IMR-90 (cell line): ENCODE data around the gene MAP4. TPM values are rescaled to one million over a fixed set of nuclear protein-coding genes. Genes with fewer than 3 reads are reported as not detected.

Experiments used
- ATAC-seq: fragments of 200-7000 bp; cut with Tn5 transposase; 2 replicates; pipeline ENCODE4 v1.9.1; 2020; ENCODE audit warnings: low read depth, mild to moderate bottlenecking, moderate library complexity
- BruUV-seq: library from RNA; stranded (reverse); fragments of 400-500 nt; replicated peaks from 2 replicates; lab custom pipeline; 2021; lab: Mats Ljungman, UMichigan
- CTCF ChIA-PET: fragments of 300-600 bp; formaldehyde crosslinking; extraction: SDS; loops from one replicate; lab custom pipeline; 2021; ENCODE audit warnings: antibody characterized with exemption; lab: Yijun Ruan, JAX
- POLR2A ChIA-PET: fragments of 300-600 bp; sonication (Branson Sonifier 250); formaldehyde crosslinking; loops from one replicate; lab custom pipeline; 2022; ENCODE audit warnings: antibody characterized with exemption; ENCODE audit not compliant: unreplicated experiment; lab: Charles Lee
- DNase-seq: peaks from one replicate; pipeline ENCODE4 v3.0.0; 2013
- H2AFZ ChIP-seq: replicated peaks from 2 replicates; pipeline ENCODE3; 2013; ENCODE audit warnings: low read length, mild to moderate bottlenecking; ENCODE audit not compliant: poor library complexity
- H2AK5ac ChIP-seq: 2 replicates; pipeline ENCODE4 v1.6.1; 2013; ENCODE audit warnings: low read depth, low read length, inconsistent platforms
- H2AK9ac ChIP-seq: replicated peaks from 2 replicates; pipeline ENCODE3; 2013; ENCODE audit warnings: mild to moderate bottlenecking, low read depth, low read length, moderate library complexity; ENCODE audit not compliant: poor library complexity
- H2BK120ac ChIP-seq: 2 replicates; pipeline ENCODE4 v1.6.1; 2013; ENCODE audit warnings: low read depth, low read length, inconsistent platforms
- H2BK15ac ChIP-seq: 3 replicates; pipeline ENCODE4 v1.6.1; 2013; ENCODE audit warnings: low read depth, low read length, inconsistent platforms
- H2BK20ac ChIP-seq: 2 replicates; pipeline ENCODE4 v1.6.1; 2013; ENCODE audit warnings: low read depth, mild to moderate bottlenecking, inconsistent platforms, low read length, moderate library complexity
- H2BK5ac ChIP-seq: 2 replicates; pipeline ENCODE4 v1.6.1; 2013; ENCODE audit warnings: mild to moderate bottlenecking, low read depth, low read length, inconsistent platforms; ENCODE audit not compliant: poor library complexity, severe bottlenecking
- H3K14ac ChIP-seq: replicated peaks from 2 replicates; pipeline ENCODE4 v1.6.1; 2013; ENCODE audit warnings: low read depth, low read length, inconsistent platforms
- H3K18ac ChIP-seq: 2 replicates; pipeline ENCODE4 v1.6.1; 2013; ENCODE audit warnings: low read depth, low read length, control low read depth
- H3K23ac ChIP-seq: 2 replicates; pipeline ENCODE4 v1.6.1; 2013; ENCODE audit warnings: low read depth, low read length, inconsistent platforms
- H3K27ac ChIP-seq: 2 replicates; pipeline ENCODE4 v1.5.1; 2013; ENCODE audit warnings: mild to moderate bottlenecking, control low read depth, low read length; ENCODE audit not compliant: insufficient read depth
- H3K27me3 ChIP-seq: 2 replicates; pipeline ENCODE4 v1.6.1; 2013; ENCODE audit warnings: low read length; ENCODE audit not compliant: control insufficient read depth, insufficient read depth
- H3K36me3 ChIP-seq: 2 replicates; pipeline ENCODE4 v1.6.1; 2013; ENCODE audit warnings: low read length, mixed read lengths; ENCODE audit not compliant: control insufficient read depth, insufficient read depth
- H3K4ac ChIP-seq: 2 replicates; pipeline ENCODE4 v1.6.1; 2013; ENCODE audit warnings: low read depth, low read length, inconsistent platforms
- H3K4me1 ChIP-seq: 2 replicates; pipeline ENCODE4 v1.6.1; 2013; ENCODE audit warnings: low read length, mixed read lengths; ENCODE audit not compliant: control insufficient read depth, insufficient read depth
- H3K4me2 ChIP-seq: 2 replicates; pipeline ENCODE4 v1.6.1; 2013; ENCODE audit warnings: low read depth, mild to moderate bottlenecking, control low read depth, low read length, moderate library complexity
- H3K4me3 ChIP-seq: 2 replicates; pipeline ENCODE4 v1.5.1; 2013; ENCODE audit warnings: low read depth, mild to moderate bottlenecking, control low read depth, low read length, moderate library complexity; ENCODE audit not compliant: insufficient read depth
- H3K56ac ChIP-seq: 2 replicates; pipeline ENCODE4 v1.6.1; 2013; ENCODE audit warnings: low read length, inconsistent platforms; ENCODE audit not compliant: insufficient read depth; ENCODE audit errors: extremely low read depth
- H3K79me1 ChIP-seq, 2 experiments: 2 replicates each; pipeline ENCODE4 v1.6.1; 2013; ENCODE audit warnings: low read length in 2 of 2, inconsistent platforms in 1 of 2, low read depth in 1 of 2
- H3K9ac ChIP-seq: 2 replicates; pipeline ENCODE4 v1.6.1; 2013; ENCODE audit warnings: low read depth, low read length, control low read depth
- H3K9me1 ChIP-seq: 2 replicates; pipeline ENCODE4 v1.6.1; 2013; ENCODE audit warnings: low read length, inconsistent platforms; ENCODE audit not compliant: insufficient read depth
- H3K9me3 ChIP-seq: 2 replicates; pipeline ENCODE4 v1.6.1; 2013; ENCODE audit warnings: low read length; ENCODE audit not compliant: control insufficient read depth, insufficient read depth
- H4K20me1 ChIP-seq: 2 replicates; pipeline ENCODE4 v1.6.1; 2013; ENCODE audit warnings: low read length, inconsistent platforms; ENCODE audit not compliant: insufficient read depth
- H4K5ac ChIP-seq: 2 replicates; pipeline ENCODE4 v1.6.1; 2013; ENCODE audit warnings: mild to moderate bottlenecking, low read depth, low read length, control low read depth
- H4K8ac ChIP-seq, 2 experiments: 2 replicates each; pipeline ENCODE4 v1.6.1; 2013; ENCODE audit warnings: low read depth in 2 of 2, low read length in 2 of 2, control low read depth in 1 of 2, inconsistent platforms in 1 of 2
- H4K91ac ChIP-seq: 2 replicates; pipeline ENCODE4 v1.6.1; 2013; ENCODE audit warnings: low read depth, low read length, inconsistent platforms; ENCODE audit not compliant: insufficient read depth
- BHLHE40 ChIP-seq: fragments of 150-350 bp; IDR thresholded peaks from 2 replicates; pipeline ENCODE4 v1.6.1; 2016; ENCODE audit warnings: mild to moderate bottlenecking, low read depth, low read length
- CEBPB ChIP-seq: IDR thresholded peaks from 2 replicates; pipeline ENCODE4 v1.6.1; 2012; ENCODE audit warnings: low read depth, low read length, improper control_type of control experiment
- CHD1 ChIP-seq: IDR thresholded peaks from 2 replicates; pipeline ENCODE4 v1.6.1; 2012; ENCODE audit warnings: low read depth, low read length, improper control_type of control experiment
- FOS ChIP-seq: fragments of 150-350 bp; IDR thresholded peaks from 2 replicates; pipeline ENCODE4 v1.6.1; 2016; ENCODE audit warnings: low read depth, low read length
- MAFK ChIP-seq: IDR thresholded peaks from 2 replicates; pipeline ENCODE4 v1.6.1; 2012; ENCODE audit warnings: low read depth, low read length, improper control_type of control experiment
- MAZ ChIP-seq: IDR thresholded peaks from 2 replicates; pipeline ENCODE4 v1.6.1; 2012; ENCODE audit warnings: low read depth, mild to moderate bottlenecking, low read length, improper control_type of control experiment, moderate library complexity, borderline replicate concordance
- MXI1 ChIP-seq: IDR thresholded peaks from 2 replicates; pipeline ENCODE4 v1.6.1; 2012; ENCODE audit warnings: low read depth, mild to moderate bottlenecking, low read length, moderate library complexity, borderline replicate concordance
- NFE2L2 ChIP-seq: fragments of 150-350 bp; IDR thresholded peaks from 2 replicates; pipeline ENCODE4 v1.6.1; 2016; ENCODE audit warnings: low read depth, mild to moderate bottlenecking, low read length
- POLR2A ChIP-seq: IDR thresholded peaks from 2 replicates; pipeline ENCODE4 v1.6.1; 2012; ENCODE audit warnings: mild to moderate bottlenecking, low read depth, low read length
- RAD21 ChIP-seq: IDR thresholded peaks from 2 replicates; pipeline ENCODE4 v1.6.1; 2012; ENCODE audit warnings: low read length, improper control_type of control experiment
- RCOR1 ChIP-seq: IDR thresholded peaks from 2 replicates; pipeline ENCODE4 v1.6.1; 2012; ENCODE audit warnings: mild to moderate bottlenecking, low read length, improper control_type of control experiment; ENCODE audit not compliant: insufficient replicate concordance
- RFX5 ChIP-seq: IDR thresholded peaks from 2 replicates; pipeline ENCODE4 v1.8.0; 2012; ENCODE audit warnings: low read depth, mild to moderate bottlenecking, low read length, moderate library complexity
- SMC3 ChIP-seq: fragments of 150-350 bp; IDR thresholded peaks from 2 replicates; pipeline ENCODE4 v1.6.1; 2016; ENCODE audit warnings: low read depth, mild to moderate bottlenecking, antibody characterized with exemption, low read length, moderate library complexity
- USF2 ChIP-seq: fragments of 150-350 bp; IDR thresholded peaks from 2 replicates; pipeline ENCODE4 v1.6.1; 2017; ENCODE audit warnings: mild to moderate bottlenecking, antibody characterized with exemption, low read length, low read depth
- WGBS, 2 experiments: methylation state at CpG; one replicate each; pipeline versions ENCODE4 v1.1.5 to v1.1.7; 2013; ENCODE audit warnings: missing lambda C conversion rate in 2 of 2; ENCODE audit not compliant: insufficient read length in 1 of 2; ENCODE audit errors: extremely low coverage in 2 of 2; 5-methylcytosine and 5-hydroxymethylcytosine counted together
- dilution Hi-C: fragments of 300-500 bp; cut with HindIII; formaldehyde crosslinking; loops from one replicate; pipeline ENCODE4 v1.14.3; 2018; ENCODE audit warnings: low sequenced_read_pairs; ENCODE audit not compliant: unreplicated experiment
- in situ Hi-C: fragments of 300-500 bp; cut with MboI; formaldehyde crosslinking; loops from 3 replicates; pipeline ENCODE4 v1.14.3; 2019; ENCODE audit warnings: low sequenced_read_pairs, inconsistent platforms, mixed read lengths
- intact Hi-C: fragments of 100-400 bp; cut with micrococcal nuclease; formaldehyde crosslinking; loops from 2 replicates; pipeline ENCODE4 v1.10.0; 2022
- polyA plus RNA-seq, 3 experiments: library from polyadenylated mRNA; depleted of rRNA; stranded (reverse); fragments of >200 nt; gene quantifications; 2 replicates each; pipeline ENCODE4 v1.2.3, GENCODE V29; 2012; ENCODE audit warnings: low replicate concordance in 1 of 3
- total RNA-seq: library from RNA; depleted of rRNA; stranded (reverse); fragments of >200 nt; gene quantifications from 2 replicates; pipeline ENCODE4 v1.2.3, GENCODE V29; 2012
- TF ChIP-seq, protein P1 (sequence below): fragments of 150-350 bp; IDR thresholded peaks from 2 replicates; pipeline ENCODE4 v1.6.1; 2016; ENCODE audit warnings: low read depth, mild to moderate bottlenecking, low read length, moderate library complexity, borderline replicate concordance
- TF ChIP-seq, protein P2 (sequence below): conservative IDR thresholded peaks from 2 replicates; pipeline ENCODE4 v1.5.1; 2012; ENCODE audit warnings: mild to moderate bottlenecking, low read depth, low read length, improper control_type of control experiment

Gene MAP4
- total and polyA plus RNA-seq, 2 of the 4 experiments (the other 2 are of a cell fraction) = 87.8 to 216 TPM

DNA sequence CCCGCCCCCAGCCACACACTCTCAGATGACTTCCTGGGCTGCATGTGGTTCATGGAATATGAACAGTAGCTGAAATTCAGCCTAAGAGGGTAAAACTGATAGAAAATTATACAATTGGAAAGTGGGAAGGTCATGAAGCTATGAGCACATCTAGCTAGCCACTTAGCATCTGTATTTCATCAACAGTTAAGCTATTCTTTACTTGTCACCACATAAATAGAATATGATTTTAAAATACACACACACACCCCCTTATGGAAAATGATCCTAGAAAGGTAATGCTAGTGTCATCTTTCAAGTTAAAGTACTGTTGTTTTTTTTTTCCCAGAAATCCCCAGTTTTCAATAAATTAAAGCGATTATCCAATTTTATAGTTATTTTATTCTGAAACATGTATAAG is 3.6 kb downstream of the MAP4 start:
- no peaks in the 10 kb centered on the region for H3K9me3 ChIP-seq
- H2AK9ac ChIP-seq = no peak overlapping the region
- H3K4me3 ChIP-seq = no peak overlapping the region
- no peak overlapping the region for H2AFZ ChIP-seq
- intact Hi-C loops = loop anchor here (1.0 kb wide), 1 partner anchor 75 kb away; no protein-coding TSS in a partner anchor
- ATAC-seq (no peak), DNase-seq (no peak)
- ChIA-PET CTCF (no interaction called here), POLR2A (no interaction called here)
- H4K5ac ChIP-seq = no peak overlapping the region
- no peak overlapping the region for H3K27ac ChIP-seq
- H3K18ac ChIP-seq = no peak overlapping the region
- dilution Hi-C loops = no loop called here
- TF ChIP-seq NFE2L2 = no peak
- no peak for TF ChIP-seq CEBPB
- no peak for TF ChIP-seq RAD21
- TF ChIP-seq, protein P1, sequence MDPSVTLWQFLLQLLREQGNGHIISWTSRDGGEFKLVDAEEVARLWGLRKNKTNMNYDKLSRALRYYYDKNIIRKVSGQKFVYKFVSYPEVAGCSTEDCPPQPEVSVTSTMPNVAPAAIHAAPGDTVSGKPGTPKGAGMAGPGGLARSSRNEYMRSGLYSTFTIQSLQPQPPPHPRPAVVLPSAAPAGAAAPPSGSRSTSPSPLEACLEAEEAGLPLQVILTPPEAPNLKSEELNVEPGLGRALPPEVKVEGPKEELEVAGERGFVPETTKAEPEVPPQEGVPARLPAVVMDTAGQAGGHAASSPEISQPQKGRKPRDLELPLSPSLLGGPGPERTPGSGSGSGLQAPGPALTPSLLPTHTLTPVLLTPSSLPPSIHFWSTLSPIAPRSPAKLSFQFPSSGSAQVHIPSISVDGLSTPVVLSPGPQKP = no peak
- no peak for TF ChIP-seq CHD1
- TF ChIP-seq RCOR1 = no peak
- TF ChIP-seq, protein P2, sequence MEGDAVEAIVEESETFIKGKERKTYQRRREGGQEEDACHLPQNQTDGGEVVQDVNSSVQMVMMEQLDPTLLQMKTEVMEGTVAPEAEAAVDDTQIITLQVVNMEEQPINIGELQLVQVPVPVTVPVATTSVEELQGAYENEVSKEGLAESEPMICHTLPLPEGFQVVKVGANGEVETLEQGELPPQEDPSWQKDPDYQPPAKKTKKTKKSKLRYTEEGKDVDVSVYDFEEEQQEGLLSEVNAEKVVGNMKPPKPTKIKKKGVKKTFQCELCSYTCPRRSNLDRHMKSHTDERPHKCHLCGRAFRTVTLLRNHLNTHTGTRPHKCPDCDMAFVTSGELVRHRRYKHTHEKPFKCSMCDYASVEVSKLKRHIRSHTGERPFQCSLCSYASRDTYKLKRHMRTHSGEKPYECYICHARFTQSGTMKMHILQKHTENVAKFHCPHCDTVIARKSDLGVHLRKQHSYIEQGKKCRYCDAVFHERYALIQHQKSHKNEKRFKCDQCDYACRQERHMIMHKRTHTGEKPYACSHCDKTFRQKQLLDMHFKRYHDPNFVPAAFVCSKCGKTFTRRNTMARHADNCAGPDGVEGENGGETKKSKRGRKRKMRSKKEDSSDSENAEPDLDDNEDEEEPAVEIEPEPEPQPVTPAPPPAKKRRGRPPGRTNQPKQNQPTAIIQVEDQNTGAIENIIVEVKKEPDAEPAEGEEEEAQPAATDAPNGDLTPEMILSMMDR = no peak
- TF ChIP-seq BHLHE40 = no peak
- TF ChIP-seq MAFK = no peak
- TF ChIP-seq FOS = no peak
- TF ChIP-seq MAZ = no peak
- no peak for TF ChIP-seq POLR2A
- TF ChIP-seq SMC3 = no peak
- no peak for TF ChIP-seq RFX5
- no peak for TF ChIP-seq USF2
- TF ChIP-seq MXI1 = no peak
- peaks cover 43 to 87% of the 10 kb centered on the region in 2 experiments for H3K79me1 ChIP-seq
- H3K23ac ChIP-seq = no peak overlapping the region
- peaks cover 32% of the 10 kb centered on the region for H3K9me1 ChIP-seq
- H2AK5ac ChIP-seq = no peak overlapping the region
- H3K36me3 ChIP-seq = peaks cover 16% of the 10 kb centered on the region
- H2BK5ac ChIP-seq = no peak overlapping the region
- no peak overlapping the region for H3K9ac ChIP-seq
- no peak overlapping the region; the same call in 1 of the 2 replicates for H3K4me2 ChIP-seq
- H4K91ac ChIP-seq = no peak overlapping the region
- H3K56ac ChIP-seq = no peak overlapping the region
- H3K4me1 ChIP-seq = peaks cover 21% of the 10 kb centered on the region
- in situ Hi-C loops = no loop called here
- no peak overlapping the region for H4K8ac ChIP-seq
- peaks cover 98% of the 10 kb centered on the region for H4K20me1 ChIP-seq
- BruUV-seq = no TSS peak
- WGBS, 2 experiments = no CpG with 5 or more reads among the region's 2 CpGs
- H3K14ac ChIP-seq = no peak overlapping the region
- no peak overlapping the region for H2BK20ac ChIP-seq
- H2BK15ac ChIP-seq = no peak overlapping the region
- no peak overlapping the region for H2BK120ac ChIP-seq
- H3K27me3 ChIP-seq = no peaks in the 10 kb centered on the region
- no peak overlapping the region for H3K4ac ChIP-seq
